Amniotic stem cell (primary cell): ENCODE results near the gene PTPN20.

Experiments used
- DNase-seq: peaks from one replicate; lab custom pipeline; 2025; lab: John Stamatoyannopoulos, UW

PTPN20 gene

GRCh38 chr10:47048526-47048905 is 137.3 kb downstream of the PTPN20 start:
- no peak for DNase-seq

DNA sequence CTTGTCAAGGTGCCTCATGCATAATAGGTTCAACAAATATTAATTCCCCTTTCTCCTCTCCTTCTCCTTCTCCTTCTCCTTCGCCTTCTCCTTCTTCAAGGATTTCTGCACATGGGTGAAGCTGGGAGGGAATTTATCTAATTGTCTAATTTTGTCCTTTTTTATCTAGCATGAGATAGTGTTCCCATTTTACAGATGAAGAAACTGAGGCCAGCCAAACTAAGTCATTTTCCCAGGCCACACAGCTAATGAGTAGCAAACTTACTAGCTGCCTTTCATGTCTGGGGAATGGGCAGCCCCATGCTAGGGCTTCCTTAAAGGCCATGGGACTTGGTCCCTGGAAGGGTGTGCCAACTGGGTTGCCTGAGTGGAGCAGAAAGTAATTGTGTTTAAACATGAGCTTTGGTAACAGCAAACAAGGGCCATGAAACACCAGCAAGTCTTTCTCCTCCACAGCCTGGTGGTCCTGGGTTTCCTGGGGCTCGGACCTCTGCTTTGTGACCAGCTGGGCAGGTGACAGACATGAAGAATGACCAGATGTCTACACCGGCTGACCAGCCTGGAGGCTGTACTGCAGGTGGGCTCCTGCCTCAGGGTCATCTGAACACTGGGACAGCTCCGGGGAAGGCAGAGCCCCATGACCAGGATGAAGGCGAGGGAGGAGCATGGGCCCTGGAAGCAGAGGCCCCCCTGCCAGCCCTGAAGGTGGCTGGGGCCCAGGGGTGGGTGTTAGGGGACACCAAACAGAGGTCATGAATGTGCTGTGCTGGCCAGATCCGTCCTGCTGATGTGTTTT is 138.0 kb downstream of the PTPN20 start:
- DNase-seq = no peak

GRCh38 chr10:47049906-47050305 is 138.7 kb downstream of the PTPN20 start:
- DNase-seq = no peak

- no peak for DNase-seq
Measured at GRCh38 chr10:47050618-47051455, 139.6 kb downstream of the PTPN20 start.

DNA sequence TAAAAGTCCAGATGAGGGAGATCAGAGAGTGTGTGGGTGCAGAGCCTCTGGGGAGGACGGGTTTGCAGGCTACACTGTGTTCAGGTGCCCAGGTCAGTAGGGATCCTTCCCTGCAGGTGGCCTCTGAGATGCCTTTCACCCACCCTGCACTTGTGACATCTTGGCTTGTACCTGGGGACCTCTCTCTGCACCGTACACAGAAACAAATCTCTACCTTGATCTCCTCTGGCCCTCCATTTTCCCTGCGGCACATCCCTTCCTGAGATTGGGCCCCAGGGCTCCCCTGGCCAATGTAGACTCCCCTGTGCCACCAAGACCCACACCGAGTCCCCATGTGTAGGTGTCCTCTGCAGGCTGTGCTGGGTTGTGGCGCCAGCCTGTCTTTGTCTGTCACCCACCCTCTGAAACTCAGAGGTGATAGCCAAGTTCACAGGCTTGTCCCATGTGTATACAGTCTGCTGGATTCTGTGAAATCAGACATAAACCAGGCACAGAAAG is 140.6 kb downstream of the PTPN20 start:
- DNase-seq = no peak
